Smooth muscle cell (in vitro differentiated cells): ENCODE results near the gene PCBP3. TPM values are rescaled to one million over a fixed set of nuclear protein-coding genes. Genes with fewer than 3 reads are reported as not detected.

Experiments
- DNase-seq: peaks from one replicate; lab custom pipeline; 2025; ENCODE audit not compliant: unreplicated experiment; lab: John Stamatoyannopoulos, UW
- H2AFZ ChIP-seq: fragments of 200-600 bp; sonication (generic); 2 replicates; pipeline ENCODE4 v1.6.0; 2016; ENCODE audit warnings: antibody characterized with exemption, low read depth, mild to moderate bottlenecking
- H3F3A ChIP-seq: fragments of 200-600 bp; sonication (generic); 2 replicates; pipeline ENCODE4 v1.6.0; 2017; ENCODE audit warnings: antibody characterized with exemption, low read depth
- H3K27ac ChIP-seq: fragments of 200-600 bp; sonication (generic); 2 replicates; pipeline ENCODE4 v1.5.1; 2016; ENCODE audit warnings: low read depth, mild to moderate bottlenecking
- H3K27me3 ChIP-seq: fragments of 200-600 bp; sonication (generic); 2 replicates; pipeline ENCODE4 v1.6.1; 2016; ENCODE audit warnings: low read depth, mild to moderate bottlenecking
- H3K36me3 ChIP-seq: fragments of 200-600 bp; sonication (generic); 2 replicates; pipeline ENCODE4 v1.5.1; 2016; ENCODE audit warnings: low read depth
- H3K4me1 ChIP-seq: fragments of 200-600 bp; sonication (generic); 2 replicates; pipeline ENCODE4 v1.5.1; 2016; ENCODE audit warnings: low read depth
- H3K4me2 ChIP-seq: fragments of 200-600 bp; sonication (generic); 2 replicates; pipeline ENCODE4 v1.6.0; 2016; ENCODE audit warnings: mild to moderate bottlenecking
- H3K4me3 ChIP-seq: fragments of 200-600 bp; sonication (generic); 2 replicates; pipeline ENCODE4 v1.5.1; 2016; ENCODE audit warnings: mild to moderate bottlenecking
- H3K79me2 ChIP-seq: fragments of 200-600 bp; sonication (generic); 2 replicates; pipeline ENCODE4 v1.6.0; 2016; ENCODE audit warnings: low read depth, mild to moderate bottlenecking
- H3K9ac ChIP-seq: fragments of 200-600 bp; sonication (generic); 2 replicates; pipeline ENCODE4 v1.6.0; 2016; ENCODE audit warnings: low read depth
- H3K9me3 ChIP-seq: fragments of 200-600 bp; sonication (generic); replicated peaks from 2 replicates; pipeline ENCODE4 v1.5.1; 2016; ENCODE audit warnings: low read depth
- H4K20me1 ChIP-seq: fragments of 200-600 bp; sonication (generic); 2 replicates; pipeline ENCODE4 v1.6.0; 2016; ENCODE audit warnings: low read depth
- WGBS: methylation state at CpG from one replicate; pipeline ENCODE4 v1.1.7; 2016; ENCODE audit warnings: low lambda C conversion rate; 5-methylcytosine and 5-hydroxymethylcytosine counted together
- polyA plus RNA-seq: library from polyadenylated mRNA; unstranded; fragments of >200 nt; fragmentation: Nextera tagmentation; extraction: Ambion mirVana; gene quantifications from 2 replicates; pipeline ENCODE4 v1.2.1, GENCODE V29; 2016
- total RNA-seq: library from RNA; depleted of rRNA; stranded (reverse); fragments of >200 nt; gene quantifications from 2 replicates; pipeline ENCODE4 v1.2.3, GENCODE V29; 2014
- TF ChIP-seq, protein P1 (sequence below): fragments of 200-600 bp; sonication (generic); IDR thresholded peaks from 2 replicates; pipeline ENCODE4 v1.5.1; 2017; ENCODE audit warnings: borderline replicate concordance, mild to moderate bottlenecking, antibody characterized with exemption; ENCODE audit not compliant: insufficient read depth, poor library complexity, severe bottlenecking

Gene PCBP3
- total and polyA plus RNA-seq, 2 experiments from 2014 or later, result 8.9 to 23.1 TPM

DNA sequence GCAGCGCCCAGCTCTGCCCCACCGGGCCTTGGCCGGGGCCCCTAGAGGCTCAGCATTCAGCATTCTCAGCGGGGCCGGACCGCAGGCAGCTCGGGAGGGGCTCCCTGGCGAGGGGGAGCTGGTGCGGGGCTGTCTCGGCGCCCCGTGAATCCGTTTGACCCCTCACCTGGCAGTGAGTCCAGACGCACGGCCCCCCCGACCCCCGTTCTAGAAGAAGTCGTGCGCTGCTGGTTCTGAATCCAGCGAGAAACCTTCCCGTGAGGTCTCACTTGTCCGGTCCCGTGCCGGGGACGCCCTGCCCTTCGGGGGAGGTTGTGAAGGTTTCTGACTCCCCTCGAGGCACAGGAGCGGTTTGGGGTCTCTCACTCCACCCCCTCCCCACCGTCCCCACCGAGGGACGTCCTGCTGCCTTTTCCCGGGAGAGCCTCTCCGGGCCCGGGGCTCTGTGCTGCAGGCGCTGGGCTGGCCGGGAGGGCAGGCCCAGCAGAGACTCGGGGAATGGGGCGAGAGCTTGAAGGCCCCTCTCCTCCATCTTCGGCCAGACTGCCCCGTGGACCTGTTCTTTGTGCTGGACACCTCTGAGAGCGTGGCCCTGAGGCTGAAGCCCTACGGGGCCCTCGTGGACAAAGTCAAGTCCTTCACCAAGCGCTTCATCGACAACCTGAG is 338.7 kb downstream of the PCBP3 start:
- H2AFZ ChIP-seq, result no peak overlapping the region
- peaks cover 57% of the 10 kb centered on the region for H3K79me2 ChIP-seq
- TF ChIP-seq, protein P1, sequence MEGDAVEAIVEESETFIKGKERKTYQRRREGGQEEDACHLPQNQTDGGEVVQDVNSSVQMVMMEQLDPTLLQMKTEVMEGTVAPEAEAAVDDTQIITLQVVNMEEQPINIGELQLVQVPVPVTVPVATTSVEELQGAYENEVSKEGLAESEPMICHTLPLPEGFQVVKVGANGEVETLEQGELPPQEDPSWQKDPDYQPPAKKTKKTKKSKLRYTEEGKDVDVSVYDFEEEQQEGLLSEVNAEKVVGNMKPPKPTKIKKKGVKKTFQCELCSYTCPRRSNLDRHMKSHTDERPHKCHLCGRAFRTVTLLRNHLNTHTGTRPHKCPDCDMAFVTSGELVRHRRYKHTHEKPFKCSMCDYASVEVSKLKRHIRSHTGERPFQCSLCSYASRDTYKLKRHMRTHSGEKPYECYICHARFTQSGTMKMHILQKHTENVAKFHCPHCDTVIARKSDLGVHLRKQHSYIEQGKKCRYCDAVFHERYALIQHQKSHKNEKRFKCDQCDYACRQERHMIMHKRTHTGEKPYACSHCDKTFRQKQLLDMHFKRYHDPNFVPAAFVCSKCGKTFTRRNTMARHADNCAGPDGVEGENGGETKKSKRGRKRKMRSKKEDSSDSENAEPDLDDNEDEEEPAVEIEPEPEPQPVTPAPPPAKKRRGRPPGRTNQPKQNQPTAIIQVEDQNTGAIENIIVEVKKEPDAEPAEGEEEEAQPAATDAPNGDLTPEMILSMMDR, result no peak
- peaks cover 12% of the 10 kb centered on the region for H3K4me1 ChIP-seq
- whole genome bisulfite sequencing, result 3% methylated on average over 43 of the region's 45 CpGs
- DNase-seq, result no peak
- H3K4me3 ChIP-seq, result peak overlapping the region; percentile 97
- no peaks in the 10 kb centered on the region for H3K9me3 ChIP-seq
- no peaks in the 10 kb centered on the region for H3K27me3 ChIP-seq
- H4K20me1 ChIP-seq, result peaks cover 56% of the 10 kb centered on the region
- peak overlapping the region; percentile 73 for H3K27ac ChIP-seq
- H3K9ac ChIP-seq, result peak overlapping the region; percentile 84
- peaks cover 33% of the 10 kb centered on the region for H3F3A ChIP-seq
- H3K4me2 ChIP-seq, result peak overlapping the region; percentile 99
- H3K36me3 ChIP-seq, result no peaks in the 10 kb centered on the region

DNA sequence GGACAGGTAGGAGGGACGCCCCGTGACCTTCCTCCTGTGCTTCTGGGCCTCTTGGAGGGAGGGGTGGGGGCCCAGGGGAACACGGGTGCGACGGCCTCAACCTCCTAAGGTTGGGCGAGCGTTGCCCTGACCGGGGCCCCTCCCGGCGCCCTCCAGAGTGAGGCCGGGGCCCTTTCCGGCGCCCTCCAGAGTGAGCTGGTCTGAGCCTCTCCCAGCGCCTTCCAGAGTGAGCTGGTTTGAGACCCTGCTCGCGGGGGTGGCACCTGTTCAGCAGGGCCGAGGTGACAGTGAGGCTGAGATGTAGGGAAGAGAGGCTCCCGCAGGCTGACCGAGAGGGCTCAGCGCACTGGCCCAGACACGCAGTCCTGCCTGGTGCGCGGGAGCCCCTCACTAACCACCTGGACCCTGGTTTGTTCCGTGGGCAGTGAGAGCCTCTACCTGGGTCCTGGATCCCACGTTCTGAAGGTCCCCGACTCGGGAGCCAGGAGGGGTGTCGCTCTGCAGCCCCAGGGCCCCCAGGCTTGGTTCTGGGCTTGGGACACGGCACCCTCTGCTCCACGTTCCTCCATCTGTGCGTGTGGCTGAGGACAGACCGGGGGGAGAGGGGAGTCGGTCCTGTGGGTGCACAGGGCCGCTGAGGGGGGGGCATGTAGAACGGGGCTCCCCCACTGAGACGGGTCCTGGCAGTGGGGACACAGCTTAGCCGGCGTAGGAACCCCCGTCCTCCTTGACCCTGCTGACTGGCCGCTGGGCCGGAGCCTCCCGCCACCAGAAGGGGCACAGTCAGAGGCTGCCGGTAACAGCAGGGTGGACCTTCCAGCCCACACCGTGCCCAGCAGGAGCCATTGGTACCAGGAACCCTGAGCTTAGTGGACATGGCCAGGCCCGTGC is 339.5 kb downstream of the PCBP3 start:
- peaks cover 60% of the 10 kb centered on the region for H4K20me1 ChIP-seq
- no peak overlapping the region for H2AFZ ChIP-seq
- H3K27me3 ChIP-seq, result no peaks in the 10 kb centered on the region
- WGBS, result 19% methylated on average over 41 of the region's 45 CpGs
- H3K4me1 ChIP-seq, result peaks cover 12% of the 10 kb centered on the region
- no peak for DNase-seq
- peaks cover 33% of the 10 kb centered on the region for H3F3A ChIP-seq
- H3K79me2 ChIP-seq, result peaks cover 61% of the 10 kb centered on the region
- H3K27ac ChIP-seq, result peak overlapping the region; percentile 73
- H3K4me2 ChIP-seq, result peak overlapping the region; percentile 99
- H3K36me3 ChIP-seq, result no peaks in the 10 kb centered on the region
- TF ChIP-seq, protein P1, result no peak
- peak overlapping the region; percentile 97 for H3K4me3 ChIP-seq
- H3K9me3 ChIP-seq, result no peaks in the 10 kb centered on the region
- peak overlapping the region; percentile 84 for H3K9ac ChIP-seq

DNA sequence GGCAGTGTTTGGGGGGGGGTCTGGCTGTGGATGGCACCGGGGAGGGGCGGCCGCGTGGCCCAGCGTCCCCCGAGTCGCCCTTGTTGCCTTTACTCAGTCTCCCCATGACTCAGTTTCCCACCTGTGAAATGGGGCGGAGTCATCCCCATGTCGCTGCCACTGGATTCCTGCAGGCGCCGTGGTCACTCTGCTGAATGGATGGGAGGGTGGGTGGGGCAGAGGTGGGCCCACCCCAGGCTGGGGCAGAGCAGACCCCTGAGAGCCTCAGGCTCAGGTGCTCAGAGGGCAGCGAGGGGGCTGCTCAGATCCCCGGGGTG is 340.1 kb downstream of the PCBP3 start:
- H4K20me1 ChIP-seq, result peaks cover 62% of the 10 kb centered on the region
- H3K27me3 ChIP-seq, result no peaks in the 10 kb centered on the region
- H3F3A ChIP-seq, result peaks cover 35% of the 10 kb centered on the region
- H2AFZ ChIP-seq, result no peak overlapping the region
- peak overlapping the region; percentile 99 for H3K4me2 ChIP-seq
- peak overlapping the region; percentile 97 for H3K4me3 ChIP-seq
- peak overlapping the region; percentile 73 for H3K27ac ChIP-seq
- no peak for DNase-seq
- H3K4me1 ChIP-seq, result peaks cover 12% of the 10 kb centered on the region
- TF ChIP-seq, protein P1, result no peak
- peak overlapping the region; percentile 84 for H3K9ac ChIP-seq
- no peaks in the 10 kb centered on the region for H3K9me3 ChIP-seq
- WGBS, result 69% methylated on average over 13 of the region's 13 CpGs
- no peaks in the 10 kb centered on the region for H3K36me3 ChIP-seq
- H3K79me2 ChIP-seq, result peaks cover 64% of the 10 kb centered on the region
